ENCODE measurements around the gene PGD. TPM values are rescaled to one million over a fixed set of nuclear protein-coding genes. Genes with fewer than 3 reads are reported as not detected.
A peak's percentile ranks its signal among the peaks of the same experiment; 100 is the strongest.
"Not testable (repeated sequence)": the region's sequence is repeated elsewhere in the genome, so short reads cannot be mapped to it uniquely, and the experiment has no call there.

PGD gene
- total RNA-seq, 1 experiment from 2014 or later: 146 TPM

GRCh38 chr1:10437052-10437451 is 38.2 kb downstream of the PGD start:
- DNase-seq (ENCODE audit: low spot score): no peak

DNA sequence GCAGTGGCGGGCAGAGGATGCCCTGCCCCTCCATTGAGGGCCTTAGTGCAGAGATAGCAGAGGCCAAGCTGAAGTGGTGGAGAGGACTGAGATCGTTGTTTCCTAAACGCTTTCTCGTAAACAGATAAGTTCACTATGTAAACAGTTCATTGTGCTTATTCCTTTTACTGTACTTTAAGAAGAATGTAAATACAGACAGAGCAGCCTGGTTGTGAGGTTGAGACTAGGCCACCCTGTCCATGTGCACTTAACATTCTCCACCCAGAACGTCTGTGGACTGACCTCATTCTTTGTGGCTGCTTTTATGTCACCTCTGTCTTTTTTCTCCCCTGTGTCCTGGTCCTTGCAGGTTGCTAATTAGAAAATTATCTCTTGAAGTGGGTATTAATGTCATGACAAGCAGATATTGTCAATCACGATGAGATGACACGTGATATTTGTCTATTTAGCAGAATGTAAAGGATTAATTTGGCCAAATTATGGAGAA is 39.9 kb downstream of the PGD start:
- no peak for DNase-seq (ENCODE audit: low spot score)

GRCh38 chr1:10440305-10440704 is 41.4 kb downstream of the PGD start:
- no peak for DNase-seq (ENCODE audit: low spot score)

DNA sequence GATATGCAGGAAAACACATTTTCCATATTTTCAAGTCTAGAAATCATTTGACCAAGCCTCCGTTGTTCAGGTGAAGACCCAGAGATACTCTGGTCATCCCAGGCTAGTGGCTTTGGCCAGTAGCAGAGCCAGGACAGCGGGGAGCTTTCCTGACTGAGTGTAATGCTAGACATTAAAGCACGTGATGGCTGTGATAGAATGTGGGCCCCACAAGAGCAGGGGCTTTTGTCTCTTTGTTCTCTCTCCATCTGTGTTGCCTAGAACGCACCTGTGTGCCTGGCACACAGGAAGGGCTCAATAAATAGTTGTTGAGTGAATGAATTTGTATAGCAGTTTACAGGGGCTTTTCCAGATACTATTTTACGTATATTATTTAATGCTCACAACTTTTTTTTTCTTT is 41.9 kb downstream of the PGD start:
- DNase-seq (ENCODE audit: low spot score): no peak

GRCh38 chr1:10444248-10444647 is 45.4 kb downstream of the PGD start:
- no peak for DNase-seq (ENCODE audit: low spot score)

DNA sequence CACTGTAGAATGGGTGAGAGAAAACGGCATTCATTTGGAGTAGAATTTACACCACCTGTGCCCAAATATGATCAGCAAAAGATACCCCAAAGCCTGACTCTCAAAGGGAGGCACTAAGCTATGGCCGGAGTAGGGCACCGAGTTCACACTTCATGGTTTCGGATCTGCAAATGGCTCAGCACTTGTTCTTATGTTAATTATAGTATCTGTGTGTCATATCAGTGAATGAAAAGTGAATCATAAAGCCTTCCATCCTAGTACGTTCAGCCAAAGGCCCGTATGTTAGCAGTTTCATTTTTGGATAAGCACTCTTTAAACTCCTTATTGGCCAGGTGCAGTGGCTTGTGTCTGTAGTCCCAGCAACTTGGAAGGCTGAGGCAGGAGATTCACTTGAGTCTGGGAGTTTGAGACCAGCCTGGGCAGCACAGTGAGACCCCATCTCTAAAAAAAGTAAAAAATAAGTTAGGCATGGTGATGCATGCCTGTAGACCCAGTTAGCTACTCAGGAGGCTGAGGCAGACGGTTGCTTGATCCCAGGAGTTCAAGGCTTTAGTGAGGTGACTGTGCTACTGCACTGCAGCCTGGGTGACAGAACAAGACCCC is 46.0 kb downstream of the PGD start:
- DNase-seq (ENCODE audit: low spot score): no peak

DNA sequence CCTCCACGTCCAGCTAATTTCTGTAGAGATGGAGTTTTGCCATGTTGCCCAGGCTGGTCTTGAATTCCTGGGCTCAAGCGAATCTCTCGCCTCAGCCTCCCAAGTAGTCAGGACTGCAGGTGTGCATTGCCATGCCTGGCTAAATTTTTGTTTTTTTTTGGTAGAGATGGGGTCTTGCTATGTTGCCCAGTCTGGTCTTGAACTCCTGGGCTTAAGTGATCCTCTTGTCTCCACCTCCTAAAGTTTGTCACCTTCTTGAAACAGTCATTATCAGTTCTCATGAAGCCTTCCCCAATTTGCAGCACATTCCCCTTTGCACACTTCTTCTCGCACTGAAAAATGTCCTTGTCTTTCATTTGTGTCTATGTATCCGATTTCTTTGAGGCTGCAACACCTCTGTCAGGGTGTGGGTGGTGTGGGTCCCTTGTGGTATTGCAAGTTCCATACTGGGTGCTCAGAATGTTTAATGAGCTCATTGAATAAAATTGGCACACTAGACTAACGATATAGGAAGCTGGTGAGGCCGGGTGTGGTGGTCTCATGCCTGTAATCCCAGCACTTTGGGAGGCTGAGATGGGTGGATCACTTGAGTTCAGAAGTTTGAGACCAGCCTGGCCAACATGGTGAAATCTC is 48.0 kb downstream of the PGD start:
- no peak for DNase-seq (ENCODE audit: low spot score)

DNA sequence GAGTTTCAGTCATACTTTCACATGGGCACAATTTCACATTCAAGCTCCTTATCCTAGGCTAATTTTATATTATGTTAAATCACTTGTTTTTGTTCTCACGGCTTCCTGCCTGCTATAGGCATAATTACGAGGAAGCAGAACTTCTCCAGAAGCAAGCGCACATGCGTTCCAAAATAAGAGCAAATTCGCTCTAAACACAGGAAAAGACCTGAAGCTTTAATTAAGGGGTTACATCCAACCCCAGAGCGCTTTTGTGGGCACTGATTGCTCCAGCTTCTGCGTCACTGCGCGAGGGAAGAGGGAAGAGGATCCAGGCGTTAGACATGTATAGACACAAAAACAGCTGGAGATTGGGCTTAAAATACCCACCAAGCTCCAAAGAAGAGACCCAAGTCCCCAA is 50.9 kb downstream of the PGD start, which contains the start of gene CORT:
Gene CORT (plus strand): TSS at position 281 of the 400 bp plus-strand sequence. CDS start 193 bp downstream, outside the sequence.
- DNase-seq (ENCODE audit: low spot score): no peak

DNA sequence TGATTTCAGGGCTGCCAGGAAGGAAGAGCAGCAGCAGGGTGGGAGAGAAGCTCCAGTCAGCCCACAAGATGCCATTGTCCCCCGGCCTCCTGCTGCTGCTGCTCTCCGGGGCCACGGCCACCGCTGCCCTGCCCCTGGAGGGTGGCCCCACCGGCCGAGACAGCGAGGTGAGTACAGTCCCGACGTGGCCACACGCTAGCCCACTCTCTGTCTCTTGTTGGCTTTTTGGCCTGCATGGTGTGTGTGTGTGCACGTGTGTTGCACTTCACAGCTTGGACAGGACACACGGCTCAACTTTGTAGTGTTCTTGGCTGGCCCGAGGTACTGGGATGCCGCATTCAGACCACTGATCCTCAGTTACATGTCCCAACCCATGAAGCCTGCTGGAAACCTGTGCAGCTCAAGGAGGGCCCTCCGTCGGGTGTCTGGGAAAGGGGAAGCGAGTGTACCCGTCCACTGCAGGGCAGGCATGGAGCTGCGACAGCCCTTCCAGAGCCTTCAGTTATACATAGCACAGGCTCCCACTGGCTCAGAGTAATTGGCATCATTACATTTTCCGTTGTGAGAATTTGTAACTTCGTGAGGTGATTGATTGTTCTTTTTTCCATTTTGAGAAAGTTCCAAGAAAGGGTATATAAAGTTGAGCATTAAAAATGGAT is 51.4 kb downstream of the PGD start:
- DNase-seq (ENCODE audit: low spot score): no peak

- no peak for DNase-seq (ENCODE audit: low spot score)
Observed at GRCh38 chr1:10450836-10451235, 52.0 kb downstream of the PGD start.

- no peak for DNase-seq (ENCODE audit: low spot score)
Observed at GRCh38 chr1:10451287-10451686, 52.4 kb downstream of the PGD start.

DNA sequence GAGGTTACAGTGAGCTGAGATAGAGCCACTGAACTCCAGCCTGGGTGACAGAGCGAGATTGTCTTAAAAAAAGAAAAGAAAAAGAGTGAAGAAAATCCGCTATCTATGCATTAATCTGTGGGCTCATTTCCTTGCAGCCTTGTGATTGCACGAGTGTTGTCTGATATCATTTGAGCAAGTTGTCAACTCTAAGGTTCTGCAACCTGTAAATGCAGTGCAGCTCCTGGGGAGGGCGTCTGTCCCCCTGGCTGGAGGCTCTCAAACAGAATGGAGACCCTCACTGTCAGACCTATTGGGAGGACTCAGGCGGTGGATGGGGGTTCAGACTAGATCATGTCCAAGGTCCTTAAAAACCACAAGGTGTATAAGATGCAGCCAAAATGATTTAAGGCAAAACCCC is 57.2 kb downstream of the PGD start:
- DNase-seq (ENCODE audit: low spot score): no peak

- no peak for DNase-seq (ENCODE audit: low spot score)
Observed at GRCh38 chr1:10456661-10457060, 57.8 kb downstream of the PGD start.

DNA sequence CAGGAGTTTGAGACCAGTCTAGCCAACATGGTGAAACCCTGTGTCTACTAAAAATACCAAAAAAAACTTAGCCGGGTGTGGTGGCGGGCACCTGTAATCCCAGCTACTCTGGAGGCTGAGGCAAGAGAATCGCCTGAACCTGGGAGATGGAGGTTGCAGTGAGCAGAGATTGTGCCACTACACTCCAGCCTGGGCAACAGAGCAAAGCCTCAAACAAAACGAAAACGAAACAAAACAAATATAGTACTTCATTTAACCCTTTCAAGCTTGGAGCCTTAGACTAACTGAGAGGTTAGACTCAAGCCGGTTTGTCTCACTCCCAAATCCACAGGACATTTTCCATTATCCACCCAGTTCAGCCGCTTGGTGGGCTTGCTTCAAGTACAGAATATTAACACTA is 58.6 kb downstream of the PGD start:
- not testable (repeated sequence) for DNase-seq (ENCODE audit: low spot score)

GRCh38 chr1:10457875-10458274 is 59.0 kb downstream of the PGD start:
- no peak for DNase-seq (ENCODE audit: low spot score)

- DNase-seq (ENCODE audit: low spot score): peak; percentile 72
Observed at GRCh38 chr1:10459184-10459583, 60.3 kb downstream of the PGD start.

DNA sequence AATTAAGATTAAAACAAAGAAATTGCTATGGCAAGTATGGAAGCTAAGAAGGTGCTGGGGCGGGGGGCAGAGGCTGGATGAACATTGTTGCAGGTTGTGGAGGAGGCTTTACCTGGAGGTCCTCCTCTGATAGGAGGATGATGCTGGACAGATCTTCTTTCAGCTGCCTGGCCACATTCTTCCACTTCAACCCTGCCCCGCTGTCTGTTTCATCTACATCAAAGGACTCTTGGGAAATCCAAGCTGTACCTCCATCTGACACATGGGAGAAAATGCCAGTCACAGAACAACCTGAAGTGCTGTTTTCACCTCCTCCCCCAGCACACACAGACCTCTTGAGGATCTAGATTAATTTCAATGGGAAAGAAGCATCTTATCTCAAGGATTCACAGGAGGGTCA is 68.2 kb downstream of the PGD start:
- DNase-seq (ENCODE audit: low spot score): no peak

- DNase-seq (ENCODE audit: low spot score): no peak
Observed at GRCh38 chr1:10470043-10470442, 71.2 kb downstream of the PGD start.

Other genes starting within 250 kb of the PGD start
- 16.1 and 18.9 TPM in 2 replicates for gene KIF1B, start 188.5 kb upstream of the PGD start, total RNA-seq (2014; rRNA removed; shearing (Covaris generic))
- gene CENPS, start 31.4 kb downstream of the PGD start, total RNA-seq (2014; rRNA removed; shearing (Covaris generic)): 11.6 and 15.2 TPM in 2 replicates
- not detected in 2 replicates for gene CORT, start 51.0 kb downstream of the PGD start, total RNA-seq (2014; rRNA removed; shearing (Covaris generic))
- gene DFFA, start 73.5 kb downstream of the PGD start, total RNA-seq (2014; rRNA removed; shearing (Covaris generic)): 29.9 and 31.3 TPM in 2 replicates
- 5.9 and 14.3 TPM in 2 replicates for gene PEX14, start 75.9 kb downstream of the PGD start, total RNA-seq (2014; rRNA removed; shearing (Covaris generic))

Data from A172 (cell line).